ENCODE results near the gene CRYBG1.

Gene CRYBG1

DNA sequence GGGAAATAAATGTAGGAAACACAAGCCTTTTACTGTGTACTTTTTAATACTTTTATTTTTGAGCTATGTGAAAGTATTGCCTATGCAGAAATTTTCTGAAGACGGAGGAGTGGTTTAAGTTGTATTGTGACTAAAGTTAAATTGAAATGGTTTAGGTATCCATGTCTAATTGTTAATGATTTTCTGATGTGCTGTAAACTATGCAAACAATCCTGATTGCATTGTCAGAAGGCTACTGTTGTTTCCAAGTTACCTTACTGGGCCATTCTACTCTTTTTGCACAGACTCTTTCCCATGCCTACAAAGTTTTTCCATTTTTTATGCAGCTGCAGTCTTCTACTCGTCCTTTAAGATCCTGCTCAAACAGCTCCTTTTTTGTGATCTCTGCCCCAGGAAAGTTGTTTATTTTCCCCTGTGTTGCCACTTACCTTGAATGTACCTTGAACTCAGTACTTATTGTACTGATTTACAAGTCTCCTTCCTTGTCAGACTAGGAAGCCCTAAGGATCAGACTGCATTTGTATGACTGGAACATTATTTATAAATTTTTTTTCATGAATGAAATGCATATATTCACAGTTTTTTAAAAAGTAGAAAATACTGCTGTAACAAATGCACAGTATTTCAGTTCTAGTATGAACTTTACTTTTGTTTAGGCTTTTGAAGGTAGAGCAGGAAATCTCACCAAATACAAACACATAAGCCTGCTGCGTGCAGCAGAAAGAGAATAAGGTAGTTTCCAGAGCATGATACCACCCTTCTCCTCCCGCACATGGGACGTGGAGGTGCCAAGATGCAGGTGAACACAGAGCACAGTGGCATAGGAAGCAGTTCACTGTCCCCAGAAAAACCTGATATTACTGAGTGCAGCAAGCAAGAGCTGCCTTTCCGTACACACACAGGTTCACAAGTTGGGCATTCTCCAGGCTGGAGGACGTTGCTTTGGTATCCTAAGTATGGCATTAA lies 97.8 kb downstream of the CRYBG1 start:
- no peak overlapping the region for H3K4me3 ChIP-seq (replicated peaks; ENCODE audit: low read depth, low read length)
- no peaks in the 10 kb centered on the region for H3K36me3 ChIP-seq (ENCODE audit: control insufficient read depth, insufficient read depth, low read length)
- TF ChIP-seq, protein P1, sequence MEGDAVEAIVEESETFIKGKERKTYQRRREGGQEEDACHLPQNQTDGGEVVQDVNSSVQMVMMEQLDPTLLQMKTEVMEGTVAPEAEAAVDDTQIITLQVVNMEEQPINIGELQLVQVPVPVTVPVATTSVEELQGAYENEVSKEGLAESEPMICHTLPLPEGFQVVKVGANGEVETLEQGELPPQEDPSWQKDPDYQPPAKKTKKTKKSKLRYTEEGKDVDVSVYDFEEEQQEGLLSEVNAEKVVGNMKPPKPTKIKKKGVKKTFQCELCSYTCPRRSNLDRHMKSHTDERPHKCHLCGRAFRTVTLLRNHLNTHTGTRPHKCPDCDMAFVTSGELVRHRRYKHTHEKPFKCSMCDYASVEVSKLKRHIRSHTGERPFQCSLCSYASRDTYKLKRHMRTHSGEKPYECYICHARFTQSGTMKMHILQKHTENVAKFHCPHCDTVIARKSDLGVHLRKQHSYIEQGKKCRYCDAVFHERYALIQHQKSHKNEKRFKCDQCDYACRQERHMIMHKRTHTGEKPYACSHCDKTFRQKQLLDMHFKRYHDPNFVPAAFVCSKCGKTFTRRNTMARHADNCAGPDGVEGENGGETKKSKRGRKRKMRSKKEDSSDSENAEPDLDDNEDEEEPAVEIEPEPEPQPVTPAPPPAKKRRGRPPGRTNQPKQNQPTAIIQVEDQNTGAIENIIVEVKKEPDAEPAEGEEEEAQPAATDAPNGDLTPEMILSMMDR (IDR thresholded peaks at IDR 0.05; ENCODE audit: insufficient read depth, low read length, poor library complexity, severe bottlenecking) = no peak
- H3K27me3 ChIP-seq (replicated peaks; ENCODE audit: control insufficient read depth, insufficient read depth, low read length) = no peaks in the 10 kb centered on the region
- no peak for DNase-seq (ENCODE audit: extremely low read depth, insufficient read length)

DNA sequence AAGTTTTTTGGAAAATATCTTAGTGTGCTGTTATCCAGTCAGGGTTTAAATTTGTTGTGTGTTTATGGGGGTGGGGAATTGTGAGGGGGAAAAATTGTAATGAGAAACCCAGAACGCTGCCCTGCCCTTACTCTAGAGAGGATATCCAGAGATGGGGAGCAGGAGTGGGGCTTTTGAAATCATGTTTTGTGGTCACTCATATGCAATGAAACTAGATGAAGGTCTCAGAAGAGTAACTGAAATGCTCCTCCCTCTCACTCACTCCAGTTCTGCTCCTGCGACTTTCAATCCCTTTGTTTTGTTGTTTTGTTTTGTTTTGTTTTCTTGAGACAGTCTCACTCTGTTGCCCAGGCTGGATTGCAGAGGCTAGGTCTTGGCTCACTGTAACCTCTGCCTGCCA lies 100.0 kb downstream of the CRYBG1 start:
- no peaks in the 10 kb centered on the region for H3K27me3 ChIP-seq (replicated peaks; ENCODE audit: control insufficient read depth, insufficient read depth, low read length)

DNA sequence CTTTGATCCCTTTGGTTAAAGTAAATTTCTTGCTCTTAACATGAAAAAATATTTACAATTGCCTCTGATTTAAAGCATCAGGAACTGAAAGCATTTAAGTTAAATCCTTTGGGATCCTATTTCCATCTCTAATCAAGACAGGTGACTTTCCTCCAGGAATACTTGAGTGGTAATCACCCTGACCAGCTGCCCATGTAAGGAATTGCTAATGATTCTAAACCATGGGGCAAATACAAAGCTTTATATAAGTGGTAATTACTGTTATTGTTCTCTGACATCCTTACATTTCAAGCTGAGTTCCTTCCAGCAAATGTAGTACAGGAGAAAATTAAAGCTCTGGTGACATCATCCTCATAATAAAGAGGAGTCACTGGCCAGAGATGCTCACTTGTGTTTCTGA lies 100.6 kb downstream of the CRYBG1 start:
- Histone ChIP-seq H3K27me3 (replicated peaks; ENCODE audit: control insufficient read depth, insufficient read depth, low read length) (no peaks in the 10 kb centered on the region), H3K4me3 (replicated peaks; ENCODE audit: low read depth, low read length) (no peak overlapping the region), H3K36me3 (ENCODE audit: control insufficient read depth, insufficient read depth, low read length) (no peaks in the 10 kb centered on the region)
- TF ChIP-seq, protein P1 (IDR thresholded peaks at IDR 0.05; ENCODE audit: insufficient read depth, low read length, poor library complexity, severe bottlenecking) = no peak
- DNase-seq (ENCODE audit: extremely low read depth, insufficient read length) = no peak

More for the DNA sequence above, 100.0 kb downstream of the CRYBG1 start:
- H3K36me3 ChIP-seq (ENCODE audit: control insufficient read depth, insufficient read depth, low read length) = no peaks in the 10 kb centered on the region
- H3K4me3 ChIP-seq (replicated peaks; ENCODE audit: low read depth, low read length) = no peak overlapping the region
- no peak for DNase-seq (ENCODE audit: extremely low read depth, insufficient read length)
- TF ChIP-seq, protein P1 (IDR thresholded peaks at IDR 0.05; ENCODE audit: insufficient read depth, low read length, poor library complexity, severe bottlenecking) = no peak

DNA sequence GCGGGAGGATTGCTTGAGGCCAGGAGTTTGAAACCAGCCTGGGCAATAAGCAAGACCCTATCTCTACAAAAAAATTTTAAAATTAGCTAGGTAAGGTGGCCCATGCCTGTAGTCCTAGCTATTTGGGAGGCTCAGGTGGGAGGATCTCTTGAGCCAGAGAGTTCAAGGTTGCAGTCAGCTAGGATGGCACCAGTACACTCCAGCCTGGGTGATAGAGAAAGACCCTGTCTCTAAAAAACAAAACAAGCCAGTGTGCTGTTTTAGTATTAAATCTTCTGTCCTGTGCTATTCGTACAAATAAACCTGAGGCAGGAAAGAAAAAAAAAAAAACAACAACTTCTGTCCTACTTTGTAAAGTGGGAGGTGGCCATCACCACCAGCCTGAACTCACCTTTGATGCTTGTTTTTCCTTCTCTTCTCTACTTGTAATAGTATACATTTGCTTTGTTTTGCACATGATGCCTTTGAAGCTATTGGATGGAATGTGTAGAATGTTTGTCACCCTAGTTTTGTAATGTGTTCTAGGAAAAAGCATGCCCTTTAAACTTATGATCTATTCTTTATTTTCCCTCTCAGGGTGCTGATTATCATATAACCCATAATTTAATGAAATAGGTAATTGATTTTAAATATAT lies 102.5 kb downstream of the CRYBG1 start:
- Histone ChIP-seq H3K36me3 (ENCODE audit: control insufficient read depth, insufficient read depth, low read length) (no peaks in the 10 kb centered on the region), H3K27me3 (replicated peaks; ENCODE audit: control insufficient read depth, insufficient read depth, low read length) (no peaks in the 10 kb centered on the region), H3K4me3 (replicated peaks; ENCODE audit: low read depth, low read length) (no peak overlapping the region)
- DNase-seq (ENCODE audit: extremely low read depth, insufficient read length) = no peak
- TF ChIP-seq, protein P1 (IDR thresholded peaks at IDR 0.05; ENCODE audit: insufficient read depth, low read length, poor library complexity, severe bottlenecking) = no peak

DNA sequence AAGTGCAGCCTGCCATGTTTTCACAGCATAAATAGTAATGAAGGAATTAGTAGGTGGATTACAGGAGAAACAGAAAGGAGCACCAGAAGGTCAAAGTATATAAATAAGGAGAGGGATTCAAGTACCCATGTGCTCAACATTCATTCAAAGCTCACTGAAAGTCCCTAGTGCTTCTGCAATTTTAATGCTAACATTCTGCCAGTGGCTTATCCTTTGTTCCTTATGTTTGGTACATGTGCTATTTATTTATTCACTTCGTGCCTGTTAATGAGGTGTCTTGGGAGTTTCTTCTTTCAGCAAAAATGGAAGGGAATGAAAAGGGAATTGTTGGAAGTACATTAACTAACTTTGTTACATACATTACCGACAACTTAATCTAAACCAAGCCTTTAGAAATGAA lies 105.7 kb downstream of the CRYBG1 start:
- Histone ChIP-seq H3K36me3 (ENCODE audit: control insufficient read depth, insufficient read depth, low read length) (no peaks in the 10 kb centered on the region), H3K4me3 (replicated peaks; ENCODE audit: low read depth, low read length) (no peak overlapping the region), H3K27me3 (replicated peaks; ENCODE audit: control insufficient read depth, insufficient read depth, low read length) (no peaks in the 10 kb centered on the region)
- DNase-seq (ENCODE audit: extremely low read depth, insufficient read length) = no peak
- TF ChIP-seq, protein P1 (IDR thresholded peaks at IDR 0.05; ENCODE audit: insufficient read depth, low read length, poor library complexity, severe bottlenecking) = no peak

Measured in GM06990 (cell line).